WERI-Rb-1 (cell line): Measurements from ENCODE around the gene FIZ1.

Source experiments
- DNase-seq: peaks from one replicate; pipeline ENCODE4 v3.0.0-alpha.2; 2020
- H3K27ac ChIP-seq: fragments of 250-450 bp; sonication (Bioruptor Pico); 2 replicates; pipeline ENCODE4 v1.5.1; 2020; ENCODE audit warnings: mild to moderate bottlenecking, moderate library complexity
- H3K27me3 ChIP-seq: fragments of 250-450 bp; sonication (Bioruptor Pico); 2 replicates; pipeline ENCODE4 v1.5.1; 2021; ENCODE audit warnings: mild to moderate bottlenecking, low read depth, moderate library complexity; ENCODE audit not compliant: insufficient read depth, severe bottlenecking
- H3K36me3 ChIP-seq: fragments of 250-450 bp; sonication (Bioruptor Pico); 2 replicates; pipeline ENCODE4 v1.5.1; 2020; ENCODE audit warnings: mild to moderate bottlenecking, moderate library complexity
- H3K4me3 ChIP-seq: 2 replicates; pipeline ENCODE4 v1.5.1; 2011; ENCODE audit warnings: low read depth, mild to moderate bottlenecking, control low read depth, low read length
- H3K9me3 ChIP-seq: fragments of 250-450 bp; sonication (Bioruptor Pico); 2 replicates; pipeline ENCODE4 v1.5.1; 2021; ENCODE audit warnings: mild to moderate bottlenecking, moderate library complexity; ENCODE audit not compliant: severe bottlenecking
- TF ChIP-seq, protein P1 (sequence below): IDR thresholded peaks from 2 replicates; pipeline ENCODE4 v1.5.1; 2011; ENCODE audit warnings: low read depth, mild to moderate bottlenecking, control low read depth, inconsistent platforms, low read length

Gene FIZ1

GRCh38 chr19:55550321-55550650 is 49.0 kb downstream of the FIZ1 start:
- no peak for DNase-seq
- peak overlapping the region; percentile 71 for H3K27ac ChIP-seq
- peak overlapping the region; percentile 40 for H3K4me3 ChIP-seq
- TF ChIP-seq, protein P1, sequence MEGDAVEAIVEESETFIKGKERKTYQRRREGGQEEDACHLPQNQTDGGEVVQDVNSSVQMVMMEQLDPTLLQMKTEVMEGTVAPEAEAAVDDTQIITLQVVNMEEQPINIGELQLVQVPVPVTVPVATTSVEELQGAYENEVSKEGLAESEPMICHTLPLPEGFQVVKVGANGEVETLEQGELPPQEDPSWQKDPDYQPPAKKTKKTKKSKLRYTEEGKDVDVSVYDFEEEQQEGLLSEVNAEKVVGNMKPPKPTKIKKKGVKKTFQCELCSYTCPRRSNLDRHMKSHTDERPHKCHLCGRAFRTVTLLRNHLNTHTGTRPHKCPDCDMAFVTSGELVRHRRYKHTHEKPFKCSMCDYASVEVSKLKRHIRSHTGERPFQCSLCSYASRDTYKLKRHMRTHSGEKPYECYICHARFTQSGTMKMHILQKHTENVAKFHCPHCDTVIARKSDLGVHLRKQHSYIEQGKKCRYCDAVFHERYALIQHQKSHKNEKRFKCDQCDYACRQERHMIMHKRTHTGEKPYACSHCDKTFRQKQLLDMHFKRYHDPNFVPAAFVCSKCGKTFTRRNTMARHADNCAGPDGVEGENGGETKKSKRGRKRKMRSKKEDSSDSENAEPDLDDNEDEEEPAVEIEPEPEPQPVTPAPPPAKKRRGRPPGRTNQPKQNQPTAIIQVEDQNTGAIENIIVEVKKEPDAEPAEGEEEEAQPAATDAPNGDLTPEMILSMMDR = no peak
- no peaks in the 10 kb centered on the region for H3K36me3 ChIP-seq
- no peaks in the 10 kb centered on the region for H3K27me3 ChIP-seq
- H3K9me3 ChIP-seq = no peaks in the 10 kb centered on the region

GRCh38 chr19:55549500-55550320 is 49.6 kb downstream of the FIZ1 start:
- peak; percentile 83 for DNase-seq
- peak overlapping the region; percentile 71 for H3K27ac ChIP-seq
- H3K36me3 ChIP-seq = no peaks in the 10 kb centered on the region
- no peaks in the 10 kb centered on the region for H3K9me3 ChIP-seq
- no peaks in the 10 kb centered on the region for H3K27me3 ChIP-seq
- TF ChIP-seq, protein P1 = no peak
- H3K4me3 ChIP-seq = peak overlapping the region; percentile 40

GRCh38 chr19:55546822-55547614 is 52.3 kb downstream of the FIZ1 start:
- Histone ChIP-seq H3K27ac (peak overlapping the region; percentile 51; the same call in 1 of the 2 replicates), H3K9me3 (no peaks in the 10 kb centered on the region), H3K27me3 (no peaks in the 10 kb centered on the region), H3K4me3 (no peak overlapping the region), H3K36me3 (no peaks in the 10 kb centered on the region)
- peak; percentile 41 for DNase-seq
- TF ChIP-seq, protein P1 = no peak

DNA sequence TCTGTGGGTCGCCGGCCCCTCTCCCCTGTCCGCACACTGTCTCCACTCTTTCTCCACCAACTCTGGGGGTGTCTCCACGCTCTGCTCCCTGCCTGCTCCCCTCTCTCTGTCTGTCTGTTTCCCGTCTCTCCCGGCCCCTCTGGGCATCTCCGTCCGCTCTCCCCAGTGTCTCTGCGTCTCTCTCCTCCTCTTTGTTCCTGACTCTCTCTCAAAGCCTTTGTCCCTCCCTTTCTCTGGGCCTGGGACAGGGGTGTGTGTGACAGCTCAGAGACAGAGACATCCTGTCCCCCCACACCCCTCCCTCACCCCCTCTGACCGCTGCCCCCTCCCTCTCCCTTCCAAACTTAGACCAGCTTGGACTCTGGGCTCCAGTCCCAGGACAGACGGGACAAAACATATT is 53.3 kb downstream of the FIZ1 start:
- H3K27me3 ChIP-seq = no peaks in the 10 kb centered on the region

GRCh38 chr19:55545443-55545842 is 53.9 kb downstream of the FIZ1 start, which contains the start of gene SBK3:
SBK3 (minus strand) TSS chr19:55545543; CDS start chr19:55545543, 0 bp downstream.
- no peaks in the 10 kb centered on the region for H3K36me3 ChIP-seq
- no peak for DNase-seq
- no peak within 1 kb of the TSS for H3K27ac ChIP-seq
- no peak within 1 kb of the TSS for H3K4me3 ChIP-seq
- no peaks in the 10 kb centered on the region for H3K27me3 ChIP-seq
- H3K9me3 ChIP-seq = no peaks in the 10 kb centered on the region
- TF ChIP-seq, protein P1 = no peak

More for the DNA sequence above, 53.3 kb downstream of the FIZ1 start:
- Histone ChIP-seq H3K9me3 (no peaks in the 10 kb centered on the region), H3K36me3 (no peaks in the 10 kb centered on the region), H3K4me3 (no peak overlapping the region), H3K27ac (no peak overlapping the region)
- DNase-seq = no peak
- TF ChIP-seq, protein P1 = no peak
